NB4 (cell line): ENCODE measurements around the gene NUAK1.

Experiments used
- CTCF ChIP-seq: IDR thresholded peaks from one replicate; pipeline ENCODE4 v1.5.1; 2012; ENCODE audit warnings: low read depth, low read length
- POLR2A ChIP-seq: IDR thresholded peaks from 2 replicates; pipeline ENCODE4 v1.6.1; 2011; ENCODE audit warnings: mild to moderate bottlenecking; ENCODE audit not compliant: insufficient read length; ENCODE audit errors: extremely low read depth
- TF ChIP-seq, protein P1 (sequence below): IDR thresholded peaks from 2 replicates; pipeline ENCODE4 v1.6.1; 2011; ENCODE audit warnings: low read depth, low read length

GRCh38 chr12:106122004-106122403 lies 16.8 kb downstream of the NUAK1 start:
- TF ChIP-seq CTCF (no peak), POLR2A (no peak)
- TF ChIP-seq, protein P1, sequence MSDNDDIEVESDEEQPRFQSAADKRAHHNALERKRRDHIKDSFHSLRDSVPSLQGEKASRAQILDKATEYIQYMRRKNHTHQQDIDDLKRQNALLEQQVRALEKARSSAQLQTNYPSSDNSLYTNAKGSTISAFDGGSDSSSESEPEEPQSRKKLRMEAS: no peak
